ENCODE measurements around the gene ARG2.

DNA sequence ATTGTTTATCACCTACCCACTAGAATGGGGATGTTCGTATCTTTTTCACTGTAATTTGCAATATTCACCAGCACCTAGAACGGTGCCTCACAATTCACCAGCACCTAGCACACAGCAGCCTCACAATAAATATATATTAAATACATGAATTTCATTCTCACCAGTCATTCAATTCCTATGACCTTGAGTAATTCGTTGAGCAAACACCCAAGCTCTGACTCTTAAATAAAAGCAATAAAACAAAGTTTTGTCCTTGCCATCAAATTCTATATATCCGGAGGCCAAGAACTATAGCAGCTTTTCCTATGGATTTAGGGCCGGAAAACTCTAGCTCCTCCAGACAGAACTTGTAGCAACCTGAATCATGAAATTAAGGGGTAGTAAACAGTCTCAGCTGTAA lies 53.7 kb downstream of the ARG2 start:
- no peak for TF ChIP-seq CTCF (IDR thresholded peaks at IDR 0.05; ENCODE audit: poor library complexity)
- TF ChIP-seq EZH2 (IDR thresholded peaks at IDR 0.05; ENCODE audit: borderline replicate concordance) = no peak
- TF ChIP-seq EZH2phosphoT487 (IDR thresholded peaks at IDR 0.05; ENCODE audit: low read depth, severe bottlenecking, unreplicated experiment) = no peak
